Ovary (tissue), 3 donors: Measurements from ENCODE around the gene PLCG1.

Experiments used
- CTCF ChIP-seq, 3 donors: fragments of 450-650 bp in 2 of 3; fragments of 200-600 bp in 1 of 3; IDR thresholded peaks; one replicate each; pipeline versions ENCODE4 v1.5.1 to v1.8.0; 2016 to 2022; ENCODE audit warnings: antibody characterized with exemption in 3 of 3, mild to moderate bottlenecking in 1 of 3
- EP300 ChIP-seq: sonication (generic); formaldehyde crosslinking; IDR thresholded peaks from one replicate; pipeline ENCODE4 v1.6.1; 2017; ENCODE audit warnings: antibody characterized with exemption
- donor health status: DM: no; HTN: no; CAD: no.

GRCh38 chr20:41175201-41175651 lies 37.9 kb downstream of the PLCG1 start:
- no peak for TF ChIP-seq EP300
- no peak for TF ChIP-seq CTCF (IDR thresholded peaks at IDR 0.05)
